CD4-positive, alpha-beta T cell treated with Interleukin-12 subunit alpha and Interleukin-12 subunit beta, for 1 hour (primary cell): Measurements from ENCODE around the gene ABCC3.

Experiments used
- DNase-seq: peaks from one replicate; pipeline ENCODE4 v3.0.0-alpha.2; 2020

Gene ABCC3

GRCh38 chr17:50630524-50631194, 4.0 kb upstream of the ABCC3 start:
- DNase-seq = peak; percentile 57

- DNase-seq = no peak
Measured at GRCh38 chr17:50631195-50631907, 3.3 kb upstream of the ABCC3 start.

DNA sequence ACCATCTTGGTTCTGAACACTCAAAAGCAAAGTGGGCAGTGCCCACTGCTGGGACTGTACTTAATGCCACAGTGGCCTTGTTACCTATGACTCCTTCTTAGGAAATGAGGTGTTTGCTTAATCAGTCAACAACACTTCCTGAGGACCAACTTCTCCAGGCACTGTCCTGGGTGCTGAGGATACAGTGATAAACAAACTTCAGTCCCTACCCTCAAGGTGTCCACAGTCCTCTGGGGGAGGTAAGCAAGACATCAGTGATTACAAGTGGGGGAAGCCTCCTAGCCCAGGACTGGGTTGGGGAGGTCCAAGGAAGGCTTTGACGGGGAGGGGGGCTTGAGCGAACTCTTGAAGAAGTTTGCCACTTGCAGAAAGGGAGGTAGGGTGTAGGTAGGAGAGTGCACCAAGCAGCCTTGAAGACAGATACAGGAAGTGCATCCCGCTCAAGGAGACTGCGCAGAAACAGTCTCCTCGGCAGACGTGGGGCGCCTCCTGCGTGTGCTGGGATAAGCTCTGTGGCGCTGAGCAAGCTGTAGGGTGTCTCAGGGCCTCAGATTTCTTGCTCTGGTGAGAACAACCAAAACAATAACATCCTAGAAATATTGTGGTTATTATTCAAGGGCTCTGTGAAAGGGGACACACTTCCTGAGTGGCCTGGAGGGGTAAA, 2.6 kb upstream of the ABCC3 start:
- DNase-seq = no peak

DNA sequence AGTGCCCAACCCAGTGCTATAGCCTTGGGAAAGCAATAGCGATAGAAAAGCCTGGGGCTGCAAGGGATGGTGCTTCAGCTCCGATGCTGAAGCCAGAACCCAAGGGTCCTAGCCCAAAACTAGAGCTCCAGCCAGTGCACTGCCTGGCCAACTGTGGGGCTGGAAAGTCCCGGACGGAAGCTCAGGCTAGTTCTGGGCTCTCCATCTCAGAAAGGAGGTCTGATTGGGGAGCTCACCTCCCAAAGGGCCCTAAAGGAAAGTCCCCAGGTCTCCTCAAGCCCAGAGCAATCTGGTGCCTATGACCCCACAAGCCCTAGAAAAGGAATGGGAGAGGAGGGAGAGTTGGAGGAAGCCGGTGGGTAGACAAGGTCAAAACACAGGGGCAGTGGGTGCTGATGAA, 2.0 kb upstream of the ABCC3 start:
- DNase-seq = no peak

- DNase-seq = no peak
Measured at GRCh38 chr17:50633683-50634082, 998 bp upstream of the ABCC3 start.

GRCh38 chr17:50634915-50635731, 442 bp downstream of the ABCC3 start:
- DNase-seq = no peak

DNA sequence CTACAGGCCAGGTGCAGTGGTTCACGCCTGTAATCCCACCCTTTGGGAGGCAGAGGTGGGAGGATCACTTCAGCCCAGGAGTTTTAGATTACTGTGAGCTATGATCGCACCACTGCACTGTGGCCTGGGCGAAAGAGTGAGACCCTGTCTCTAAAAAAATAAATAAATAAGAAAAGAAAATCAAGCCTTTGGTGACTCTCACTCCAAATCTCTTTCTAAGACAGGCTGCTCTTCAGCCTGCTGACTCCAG, 976 bp downstream of the ABCC3 start:
- DNase-seq = no peak

- DNase-seq = no peak
Measured at GRCh38 chr17:50635982-50636803, 1.5 kb downstream of the ABCC3 start.

DNA sequence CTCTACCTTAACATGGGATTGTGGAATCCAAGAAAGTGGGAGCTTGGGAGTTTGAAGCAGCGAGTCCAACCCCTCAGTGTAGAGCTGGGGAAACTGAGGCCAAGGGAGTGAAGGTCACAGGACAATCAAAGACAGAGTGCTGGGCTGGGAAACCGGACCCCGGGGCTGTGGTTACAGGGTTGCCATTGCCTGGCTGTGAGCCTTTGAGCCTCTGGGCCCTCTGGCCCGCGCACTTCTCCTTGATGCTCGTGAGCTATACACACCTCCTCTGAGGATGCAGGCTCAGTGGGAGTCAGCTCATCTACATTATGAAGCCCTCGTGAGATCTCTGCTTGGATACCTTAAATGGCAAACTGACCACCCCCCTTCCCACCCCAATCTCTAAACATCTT, 2.1 kb downstream of the ABCC3 start:
- DNase-seq = no peak

- DNase-seq = no peak
Measured at GRCh38 chr17:50637829-50638605, 3.3 kb downstream of the ABCC3 start.

DNA sequence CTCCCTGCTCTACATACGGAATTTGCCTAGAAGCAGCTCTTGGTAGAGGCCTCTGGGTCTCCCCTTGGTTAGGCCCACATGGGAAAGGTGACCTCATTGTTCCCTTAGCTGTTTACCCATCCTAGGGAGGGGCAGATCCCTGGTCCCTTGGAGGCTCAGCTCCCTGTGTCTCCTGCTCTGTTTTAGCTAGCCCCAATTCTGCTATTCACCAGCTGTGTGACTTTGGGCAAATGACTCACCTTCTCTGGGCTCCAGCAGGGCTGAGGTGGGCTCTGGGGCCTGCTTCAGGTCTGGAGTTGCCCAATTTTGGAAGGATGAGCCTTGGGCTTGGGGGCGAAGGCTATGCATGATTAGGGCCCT, 3.9 kb downstream of the ABCC3 start:
- DNase-seq = no peak

GRCh38 chr17:50638966-50639713, 4.5 kb downstream of the ABCC3 start:
- no peak for DNase-seq

- no peak for DNase-seq
Measured at GRCh38 chr17:50640686-50641351, 6.1 kb downstream of the ABCC3 start.

DNA sequence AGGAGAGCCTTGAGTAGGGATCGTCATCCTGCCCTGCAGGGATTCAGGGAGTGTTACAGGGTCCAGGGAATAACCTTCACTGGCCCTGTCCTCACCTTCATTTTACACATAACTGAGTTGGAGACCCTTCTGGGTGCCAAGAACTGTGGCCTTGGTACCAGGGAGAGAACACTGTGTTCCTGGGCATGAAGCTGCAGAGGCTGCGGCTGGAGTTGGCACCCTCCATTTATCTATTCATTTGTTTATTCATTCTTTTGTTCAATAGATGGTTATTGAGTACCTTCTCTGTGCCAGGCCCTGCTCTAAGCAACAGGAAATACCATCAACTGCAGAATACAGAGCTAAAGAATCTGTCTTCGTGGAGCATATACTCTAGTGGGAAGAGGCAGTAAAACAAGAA, 6.7 kb downstream of the ABCC3 start:
- no peak for DNase-seq

DNA sequence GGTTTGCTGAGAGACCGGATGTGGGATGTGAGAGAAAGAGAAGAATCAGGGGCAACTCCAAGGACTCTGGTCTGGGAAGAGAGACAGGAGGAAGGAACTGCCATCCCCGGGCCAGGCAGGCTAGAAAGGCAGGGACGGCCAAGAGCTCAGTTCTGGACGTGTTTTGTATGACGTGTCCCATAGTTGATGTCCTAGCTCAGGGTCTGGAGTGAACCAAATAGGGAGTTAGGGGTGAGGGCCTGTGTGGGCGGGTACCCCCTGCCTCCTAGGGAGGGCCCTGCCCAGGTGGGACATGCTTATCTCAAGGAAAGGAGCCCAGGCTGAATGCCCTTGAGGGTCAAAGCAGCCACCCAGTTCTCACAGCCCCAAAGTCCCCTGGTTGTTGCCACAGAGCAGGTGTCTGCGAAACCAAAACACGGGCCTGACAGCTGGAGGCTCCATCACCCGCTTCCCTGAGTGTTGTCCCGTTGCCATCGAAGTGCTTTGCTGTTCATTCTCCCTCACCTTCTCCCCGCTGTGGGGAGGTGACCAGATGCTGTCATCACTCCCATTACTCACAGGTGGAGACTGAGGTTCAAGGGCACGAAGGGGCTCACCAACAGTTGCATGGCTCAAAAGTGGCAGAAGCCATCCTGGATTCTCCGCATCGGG, 7.5 kb downstream of the ABCC3 start:
- DNase-seq = no peak

DNA sequence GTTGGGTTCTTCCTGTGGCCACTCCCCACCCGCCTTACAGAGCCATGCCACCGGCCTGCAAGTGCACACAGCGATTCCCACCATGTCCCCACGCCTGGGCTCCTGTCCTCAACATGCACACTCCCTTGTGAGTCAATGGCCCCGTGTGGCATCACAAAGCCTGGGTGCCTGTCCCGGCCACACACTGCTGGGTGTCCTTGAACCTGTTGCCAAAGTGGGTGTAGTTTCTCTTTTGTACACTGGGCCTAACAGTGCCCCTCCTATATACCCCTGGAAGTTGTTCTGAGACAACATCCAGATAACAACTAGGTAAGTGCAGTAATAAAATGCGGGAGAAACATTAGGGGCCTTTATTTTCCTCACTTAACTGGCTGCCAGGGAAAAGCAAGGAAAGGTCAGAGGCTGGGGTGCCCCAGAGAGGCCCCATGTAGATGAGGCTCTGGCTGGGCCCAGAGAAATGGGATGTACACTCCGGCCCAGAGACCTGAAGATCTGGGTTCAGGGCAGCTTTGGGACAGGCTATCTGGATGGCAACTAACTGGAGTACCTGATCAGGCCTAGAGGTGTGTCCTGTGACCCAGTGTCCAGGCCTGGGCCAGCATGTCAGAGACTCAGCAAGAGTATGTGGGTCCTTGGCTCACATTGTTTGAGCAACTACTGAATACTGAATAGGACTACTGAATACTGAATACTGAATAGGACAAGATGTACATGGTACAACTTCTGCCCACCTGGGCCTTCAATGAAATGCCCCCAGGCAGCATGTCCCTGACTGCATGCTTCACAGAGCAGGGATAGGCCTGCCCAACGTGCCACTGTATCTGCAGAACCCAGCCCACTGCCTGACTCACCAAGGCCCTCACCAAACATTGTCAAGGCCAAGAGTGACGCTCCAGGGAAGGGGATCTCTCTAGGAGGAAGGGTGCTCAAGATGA, 8.3 kb downstream of the ABCC3 start:
- DNase-seq = no peak

DNA sequence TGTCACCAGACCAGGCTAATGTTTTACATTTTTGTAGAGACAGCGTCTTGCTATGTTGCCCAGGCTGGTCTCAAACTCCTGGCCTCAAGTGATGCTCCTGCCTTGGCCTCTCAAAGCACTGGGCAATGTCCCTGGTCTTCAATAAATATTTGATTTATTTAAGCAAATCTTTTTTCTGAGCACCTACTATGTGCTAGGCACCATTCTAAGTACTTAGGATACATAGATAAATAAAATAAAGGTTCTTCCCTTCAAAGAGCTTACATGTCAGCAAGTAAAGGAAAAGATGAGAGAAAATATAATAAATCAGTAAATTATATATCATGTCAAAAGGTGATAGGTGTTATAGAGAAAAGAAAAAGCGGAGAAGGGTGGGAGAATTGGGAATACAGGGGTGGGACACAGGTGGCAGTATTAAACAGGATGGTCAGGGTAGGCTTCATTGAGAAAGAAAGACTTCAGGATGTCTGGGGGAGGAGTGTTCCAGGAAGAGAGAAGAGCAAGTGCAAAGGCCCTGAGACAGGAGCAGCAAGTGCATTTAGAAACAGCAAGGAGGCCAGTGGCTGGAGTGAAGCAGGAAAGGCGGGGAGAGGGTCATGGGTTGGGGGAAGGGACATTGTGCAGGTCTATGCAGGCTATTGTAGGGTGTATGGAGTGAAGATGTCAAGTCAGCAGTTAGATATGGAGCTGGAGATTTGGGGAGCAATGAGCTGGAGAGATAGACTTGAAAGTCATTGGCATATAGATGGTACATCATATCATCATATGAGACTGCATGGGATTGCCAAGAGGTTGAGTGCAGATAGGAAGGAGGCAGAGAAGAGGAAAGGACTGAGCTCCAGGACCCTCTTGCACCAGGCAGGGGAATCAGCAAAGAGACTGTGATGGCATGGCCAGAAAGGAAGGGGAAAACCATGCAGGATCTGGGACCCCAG, 11.3 kb downstream of the ABCC3 start:
- no peak for DNase-seq

GRCh38 chr17:50647187-50647586, 12.5 kb downstream of the ABCC3 start:
- DNase-seq = no peak
